ENCODE results near the gene DBX1. TPM values are rescaled to one million over a fixed set of nuclear protein-coding genes. Genes with fewer than 3 reads are reported as not detected.

The DBX1 gene
- total and polyA plus RNA-seq, 4 donors = not detected

DNA sequence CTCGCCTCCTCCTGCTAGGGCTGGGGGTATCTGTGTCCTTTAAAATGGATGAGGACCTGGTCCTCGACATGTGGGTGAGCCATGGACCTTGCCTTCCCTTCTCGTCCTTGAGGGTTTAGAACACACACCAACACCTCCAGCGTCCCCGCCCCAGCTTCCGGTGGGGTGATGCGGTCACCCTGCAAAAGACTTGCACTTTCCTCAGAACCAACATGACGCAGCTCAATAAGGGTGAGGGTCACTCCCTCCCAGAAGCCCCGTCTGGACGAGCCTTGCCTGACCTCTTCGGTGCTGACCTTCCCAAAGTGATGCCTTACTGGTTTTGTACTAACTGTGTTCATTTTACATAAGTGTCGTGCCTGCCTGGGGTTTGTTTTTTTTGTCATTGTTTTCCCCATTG lies 41.0 kb downstream of the DBX1 start:
- TF ChIP-seq, protein P1, sequence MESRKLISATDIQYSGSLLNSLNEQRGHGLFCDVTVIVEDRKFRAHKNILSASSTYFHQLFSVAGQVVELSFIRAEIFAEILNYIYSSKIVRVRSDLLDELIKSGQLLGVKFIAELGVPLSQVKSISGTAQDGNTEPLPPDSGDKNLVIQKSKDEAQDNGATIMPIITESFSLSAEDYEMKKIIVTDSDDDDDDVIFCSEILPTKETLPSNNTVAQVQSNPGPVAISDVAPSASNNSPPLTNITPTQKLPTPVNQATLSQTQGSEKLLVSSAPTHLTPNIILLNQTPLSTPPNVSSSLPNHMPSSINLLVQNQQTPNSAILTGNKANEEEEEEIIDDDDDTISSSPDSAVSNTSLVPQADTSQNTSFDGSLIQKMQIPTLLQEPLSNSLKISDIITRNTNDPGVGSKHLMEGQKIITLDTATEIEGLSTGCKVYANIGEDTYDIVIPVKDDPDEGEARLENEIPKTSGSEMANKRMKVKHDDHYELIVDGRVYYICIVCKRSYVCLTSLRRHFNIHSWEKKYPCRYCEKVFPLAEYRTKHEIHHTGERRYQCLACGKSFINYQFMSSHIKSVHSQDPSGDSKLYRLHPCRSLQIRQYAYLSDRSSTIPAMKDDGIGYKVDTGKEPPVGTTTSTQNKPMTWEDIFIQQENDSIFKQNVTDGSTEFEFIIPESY (IDR thresholded peaks at IDR 0.05) = no peak
- TF ChIP-seq YY1 (IDR thresholded peaks at IDR 0.05) (no peak), JUND (IDR thresholded peaks at IDR 0.05) (no peak), RAD21 (IDR thresholded peaks at IDR 0.05) (no peak), FOXA1 (IDR thresholded peaks at IDR 0.05) (no peak), RXRA (IDR thresholded peaks at IDR 0.05) (no peak), FOXA2 (IDR thresholded peaks at IDR 0.05) (no peak)
- TF ChIP-seq, protein P2, sequence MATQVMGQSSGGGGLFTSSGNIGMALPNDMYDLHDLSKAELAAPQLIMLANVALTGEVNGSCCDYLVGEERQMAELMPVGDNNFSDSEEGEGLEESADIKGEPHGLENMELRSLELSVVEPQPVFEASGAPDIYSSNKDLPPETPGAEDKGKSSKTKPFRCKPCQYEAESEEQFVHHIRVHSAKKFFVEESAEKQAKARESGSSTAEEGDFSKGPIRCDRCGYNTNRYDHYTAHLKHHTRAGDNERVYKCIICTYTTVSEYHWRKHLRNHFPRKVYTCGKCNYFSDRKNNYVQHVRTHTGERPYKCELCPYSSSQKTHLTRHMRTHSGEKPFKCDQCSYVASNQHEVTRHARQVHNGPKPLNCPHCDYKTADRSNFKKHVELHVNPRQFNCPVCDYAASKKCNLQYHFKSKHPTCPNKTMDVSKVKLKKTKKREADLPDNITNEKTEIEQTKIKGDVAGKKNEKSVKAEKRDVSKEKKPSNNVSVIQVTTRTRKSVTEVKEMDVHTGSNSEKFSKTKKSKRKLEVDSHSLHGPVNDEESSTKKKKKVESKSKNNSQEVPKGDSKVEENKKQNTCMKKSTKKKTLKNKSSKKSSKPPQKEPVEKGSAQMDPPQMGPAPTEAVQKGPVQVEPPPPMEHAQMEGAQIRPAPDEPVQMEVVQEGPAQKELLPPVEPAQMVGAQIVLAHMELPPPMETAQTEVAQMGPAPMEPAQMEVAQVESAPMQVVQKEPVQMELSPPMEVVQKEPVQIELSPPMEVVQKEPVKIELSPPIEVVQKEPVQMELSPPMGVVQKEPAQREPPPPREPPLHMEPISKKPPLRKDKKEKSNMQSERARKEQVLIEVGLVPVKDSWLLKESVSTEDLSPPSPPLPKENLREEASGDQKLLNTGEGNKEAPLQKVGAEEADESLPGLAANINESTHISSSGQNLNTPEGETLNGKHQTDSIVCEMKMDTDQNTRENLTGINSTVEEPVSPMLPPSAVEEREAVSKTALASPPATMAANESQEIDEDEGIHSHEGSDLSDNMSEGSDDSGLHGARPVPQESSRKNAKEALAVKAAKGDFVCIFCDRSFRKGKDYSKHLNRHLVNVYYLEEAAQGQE (IDR thresholded peaks at IDR 0.05) = no peak
- no peak overlapping the region for H3K27ac ChIP-seq (ENCODE audit: low read depth in 1 of 2, low read length in 2 of 2)
- H3K4me3 ChIP-seq (ENCODE audit: low read depth in 1 of 3, low read length in 3 of 3) = no peak overlapping the region
- WGBS = 95% methylated on average over 12 of the region's 12 CpGs
- no peaks in the 10 kb centered on the region for H3K27me3 ChIP-seq (ENCODE audit: control insufficient read depth in 4 of 4, insufficient read depth in 4 of 4, low read length in 3 of 4)
- H3K9me3 ChIP-seq (ENCODE audit: control insufficient read depth in 4 of 4, low read length in 3 of 4) = no peaks in the 10 kb centered on the region
- no peaks in the 10 kb centered on the region for H3K4me1 ChIP-seq (ENCODE audit: control insufficient read depth in 4 of 4, insufficient read depth in 4 of 4, low read length in 3 of 4)
- peaks cover 2 to 40% (median 33%) of the 10 kb centered on the region in 4 donors for H3K36me3 ChIP-seq (ENCODE audit: control insufficient read depth in 4 of 4, insufficient read depth in 3 of 4, low read depth in 1 of 4, low read length in 3 of 4)
- no peak overlapping the region for H3K9ac ChIP-seq (ENCODE audit: low read depth in 1 of 2, low read length in 2 of 2)
- DNase-seq (ENCODE audit: low spot score) = no peak

DNA sequence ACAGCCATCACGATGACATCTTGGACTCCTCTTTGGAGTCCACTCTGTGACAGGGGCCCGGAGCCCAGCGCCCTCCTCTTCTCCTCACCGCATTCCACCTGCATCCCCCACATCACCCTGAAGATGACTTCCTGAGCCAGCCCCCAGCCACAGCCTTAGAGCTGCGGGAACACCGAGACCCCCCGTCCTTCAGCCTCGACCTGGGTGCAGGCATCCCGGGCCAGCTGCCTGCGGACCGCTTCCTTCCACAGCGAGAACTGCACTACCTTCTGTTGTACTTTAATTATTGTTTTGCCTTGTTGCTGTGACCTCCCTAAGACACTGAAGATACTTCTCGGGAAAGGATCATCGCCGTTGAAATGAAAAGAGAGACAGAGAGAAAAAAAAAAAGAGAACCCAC lies 42.1 kb downstream of the DBX1 start:
- H3K27ac ChIP-seq (ENCODE audit: low read depth in 1 of 2, low read length in 2 of 2) = no peak overlapping the region
- no peak overlapping the region for H3K9ac ChIP-seq (ENCODE audit: low read depth in 1 of 2, low read length in 2 of 2)
- no peaks in the 10 kb centered on the region for H3K4me1 ChIP-seq (ENCODE audit: control insufficient read depth in 4 of 4, insufficient read depth in 4 of 4, low read length in 3 of 4)
- H3K36me3 ChIP-seq (ENCODE audit: control insufficient read depth in 4 of 4, insufficient read depth in 3 of 4, low read depth in 1 of 4, low read length in 3 of 4) = peaks cover 2 to 40% (median 38%) of the 10 kb centered on the region in 4 donors
- no peak overlapping the region for H3K4me3 ChIP-seq (ENCODE audit: low read depth in 1 of 3, low read length in 3 of 3)
- WGBS = 96% methylated on average over 15 of the region's 15 CpGs
- H3K9me3 ChIP-seq (ENCODE audit: control insufficient read depth in 4 of 4, low read length in 3 of 4) = no peaks in the 10 kb centered on the region
- no peak for DNase-seq (ENCODE audit: low spot score)
- no peak for TF ChIP-seq HNF4A (conservative IDR thresholded peaks at IDR 0.05)
- TF ChIP-seq GABPA (IDR thresholded peaks at IDR 0.05 in 1 of 2, conservative IDR thresholded peaks at IDR 0.05 in 1 of 2) = no peak
- TF ChIP-seq RAD21 (IDR thresholded peaks at IDR 0.05) = no peak
- TF ChIP-seq, protein P3, sequence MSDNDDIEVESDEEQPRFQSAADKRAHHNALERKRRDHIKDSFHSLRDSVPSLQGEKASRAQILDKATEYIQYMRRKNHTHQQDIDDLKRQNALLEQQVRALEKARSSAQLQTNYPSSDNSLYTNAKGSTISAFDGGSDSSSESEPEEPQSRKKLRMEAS (IDR thresholded peaks at IDR 0.05) = no peak
- TF ChIP-seq JUND (IDR thresholded peaks at IDR 0.05) = no peak
- no peak for TF ChIP-seq YY1 (IDR thresholded peaks at IDR 0.05)
- TF ChIP-seq SP1 (IDR thresholded peaks at IDR 0.05) = no peak
- TF ChIP-seq EGR1 (IDR thresholded peaks at IDR 0.05; ENCODE audit: low read depth in 2 of 2) = no peak
- no peak for TF ChIP-seq TAF1 (conservative IDR thresholded peaks at IDR 0.05)
- TF ChIP-seq FOXA1 (IDR thresholded peaks at IDR 0.05) = no peak
- TF ChIP-seq, protein P4, sequence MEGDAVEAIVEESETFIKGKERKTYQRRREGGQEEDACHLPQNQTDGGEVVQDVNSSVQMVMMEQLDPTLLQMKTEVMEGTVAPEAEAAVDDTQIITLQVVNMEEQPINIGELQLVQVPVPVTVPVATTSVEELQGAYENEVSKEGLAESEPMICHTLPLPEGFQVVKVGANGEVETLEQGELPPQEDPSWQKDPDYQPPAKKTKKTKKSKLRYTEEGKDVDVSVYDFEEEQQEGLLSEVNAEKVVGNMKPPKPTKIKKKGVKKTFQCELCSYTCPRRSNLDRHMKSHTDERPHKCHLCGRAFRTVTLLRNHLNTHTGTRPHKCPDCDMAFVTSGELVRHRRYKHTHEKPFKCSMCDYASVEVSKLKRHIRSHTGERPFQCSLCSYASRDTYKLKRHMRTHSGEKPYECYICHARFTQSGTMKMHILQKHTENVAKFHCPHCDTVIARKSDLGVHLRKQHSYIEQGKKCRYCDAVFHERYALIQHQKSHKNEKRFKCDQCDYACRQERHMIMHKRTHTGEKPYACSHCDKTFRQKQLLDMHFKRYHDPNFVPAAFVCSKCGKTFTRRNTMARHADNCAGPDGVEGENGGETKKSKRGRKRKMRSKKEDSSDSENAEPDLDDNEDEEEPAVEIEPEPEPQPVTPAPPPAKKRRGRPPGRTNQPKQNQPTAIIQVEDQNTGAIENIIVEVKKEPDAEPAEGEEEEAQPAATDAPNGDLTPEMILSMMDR (IDR thresholded peaks at IDR 0.05; ENCODE audit: low read depth, low read length, missing input control) = no peak
- TF ChIP-seq HNF4G (IDR thresholded peaks at IDR 0.05) = no peak
- TF ChIP-seq, protein P5, sequence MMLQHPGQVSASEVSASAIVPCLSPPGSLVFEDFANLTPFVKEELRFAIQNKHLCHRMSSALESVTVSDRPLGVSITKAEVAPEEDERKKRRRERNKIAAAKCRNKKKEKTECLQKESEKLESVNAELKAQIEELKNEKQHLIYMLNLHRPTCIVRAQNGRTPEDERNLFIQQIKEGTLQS (IDR thresholded peaks at IDR 0.05) = no peak
- no peak for TF ChIP-seq NR2F2 (IDR thresholded peaks at IDR 0.05)
- TF ChIP-seq RXRA (IDR thresholded peaks at IDR 0.05) = no peak
- TF ChIP-seq FOXA2 (IDR thresholded peaks at IDR 0.05) = no peak
- TF ChIP-seq, protein P1 (IDR thresholded peaks at IDR 0.05) = no peak
- TF ChIP-seq, protein P2 (IDR thresholded peaks at IDR 0.05) = no peak
- no peaks in the 10 kb centered on the region for H3K27me3 ChIP-seq (ENCODE audit: control insufficient read depth in 4 of 4, insufficient read depth in 4 of 4, low read length in 3 of 4)
